Coronary artery (tissue), 2 donors: ENCODE results near the gene FBXL16.

Experiments
- DNase-seq: peaks from one replicate; pipeline ENCODE4 v3.0.0-alpha.2; 2017; ENCODE audit warnings: low spot score
- H3K27ac ChIP-seq, 2 donors: fragments of 200-600 bp; sonication (generic); one replicate each; pipeline ENCODE4 v1.5.1; 2016 to 2019
- H3K4me3 ChIP-seq: fragments of 200-600 bp; sonication (generic); 2 replicates; pipeline ENCODE4 v1.5.1; 2016; ENCODE audit warnings: mild to moderate bottlenecking, moderate library complexity
- TF ChIP-seq, protein P1 (sequence below): fragments of 200-600 bp; sonication (generic); IDR thresholded peaks from one replicate; pipeline ENCODE4 v1.5.1; 2019; ENCODE audit warnings: antibody characterized with exemption

The FBXL16 gene

GRCh38 chr16:643050-643368 is 62.6 kb downstream of the FBXL16 start:
- Histone ChIP-seq H3K27ac (peak overlapping the region in 1 of 2 donors; percentile 93), H3K4me3 (peak overlapping the region; percentile 98)
- TF ChIP-seq, protein P1, sequence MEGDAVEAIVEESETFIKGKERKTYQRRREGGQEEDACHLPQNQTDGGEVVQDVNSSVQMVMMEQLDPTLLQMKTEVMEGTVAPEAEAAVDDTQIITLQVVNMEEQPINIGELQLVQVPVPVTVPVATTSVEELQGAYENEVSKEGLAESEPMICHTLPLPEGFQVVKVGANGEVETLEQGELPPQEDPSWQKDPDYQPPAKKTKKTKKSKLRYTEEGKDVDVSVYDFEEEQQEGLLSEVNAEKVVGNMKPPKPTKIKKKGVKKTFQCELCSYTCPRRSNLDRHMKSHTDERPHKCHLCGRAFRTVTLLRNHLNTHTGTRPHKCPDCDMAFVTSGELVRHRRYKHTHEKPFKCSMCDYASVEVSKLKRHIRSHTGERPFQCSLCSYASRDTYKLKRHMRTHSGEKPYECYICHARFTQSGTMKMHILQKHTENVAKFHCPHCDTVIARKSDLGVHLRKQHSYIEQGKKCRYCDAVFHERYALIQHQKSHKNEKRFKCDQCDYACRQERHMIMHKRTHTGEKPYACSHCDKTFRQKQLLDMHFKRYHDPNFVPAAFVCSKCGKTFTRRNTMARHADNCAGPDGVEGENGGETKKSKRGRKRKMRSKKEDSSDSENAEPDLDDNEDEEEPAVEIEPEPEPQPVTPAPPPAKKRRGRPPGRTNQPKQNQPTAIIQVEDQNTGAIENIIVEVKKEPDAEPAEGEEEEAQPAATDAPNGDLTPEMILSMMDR: no peak
- no peak for DNase-seq
